Uterus (tissue), 2 donors: ENCODE measurements around the gene PAIP1.

Source experiments
- CTCF ChIP-seq, 4 experiments: fragments of 200-600 bp in 2 of 4; fragments of 450-650 bp in 2 of 4; sonication (generic) in 2 of 4; IDR thresholded peaks; one replicate each; pipeline ENCODE4 v1.5.1; 2016 to 2019; ENCODE audit warnings: antibody characterized with exemption in 4 of 4, mild to moderate bottlenecking in 2 of 4, moderate library complexity in 1 of 4
- POLR2A ChIP-seq, 2 donors: fragments of 450-650 bp; IDR thresholded peaks; one replicate each; pipeline ENCODE4 v1.6.1; 2016; ENCODE audit warnings: antibody characterized with exemption in 2 of 2, mild to moderate bottlenecking in 1 of 2, moderate library complexity in 1 of 2

GRCh38 chr5:43581398-43581797 is 24.5 kb upstream of the PAIP1 start:
- TF ChIP-seq CTCF (IDR thresholded peaks at IDR 0.05): no peak
- no peak for TF ChIP-seq POLR2A (IDR thresholded peaks at IDR 0.05)
